GM23248 (cell line): ENCODE measurements around the gene FUT8. TPM values are rescaled to one million over a fixed set of nuclear protein-coding genes. Genes with fewer than 3 reads are reported as not detected.
A peak's percentile ranks its signal among the peaks of the same experiment; 100 is the strongest.

ENCODE experiments used
- DNase-seq: peaks from one replicate; pipeline ENCODE4 v3.0.0-alpha.2; 2015
- H2AFZ ChIP-seq: fragments of 200-600 bp; sonication (generic); 2 replicates; pipeline ENCODE4 v1.6.1; 2016; ENCODE audit warnings: antibody characterized with exemption
- H3F3A ChIP-seq: fragments of 200-600 bp; sonication (generic); 2 replicates; pipeline ENCODE4 v1.6.1; 2016; ENCODE audit warnings: mild to moderate bottlenecking, antibody characterized with exemption, mixed run types; ENCODE audit not compliant: insufficient read depth
- H3K27ac ChIP-seq: fragments of 200-600 bp; sonication (generic); 2 replicates; pipeline ENCODE4 v1.5.1; 2016; ENCODE audit warnings: mild to moderate bottlenecking
- H3K27me3 ChIP-seq: fragments of 200-600 bp; sonication (generic); replicated peaks from 2 replicates; pipeline ENCODE4 v1.6.1; 2016; ENCODE audit warnings: mild to moderate bottlenecking; ENCODE audit not compliant: insufficient read depth
- H3K36me3 ChIP-seq: fragments of 200-600 bp; sonication (generic); 2 replicates; pipeline ENCODE4 v1.6.1; 2016; ENCODE audit warnings: low read depth, mild to moderate bottlenecking
- H3K4me1 ChIP-seq: fragments of 200-600 bp; sonication (generic); 2 replicates; pipeline ENCODE4 v1.6.1; 2016; ENCODE audit warnings: mild to moderate bottlenecking; ENCODE audit not compliant: insufficient read depth
- H3K4me2 ChIP-seq: fragments of 200-600 bp; sonication (generic); one replicate; pipeline ENCODE4 v1.6.1; 2016; ENCODE audit warnings: mild to moderate bottlenecking; ENCODE audit not compliant: unreplicated experiment
- H3K4me3 ChIP-seq: fragments of 200-600 bp; sonication (generic); 2 replicates; pipeline ENCODE4 v1.5.1; 2016; ENCODE audit warnings: mild to moderate bottlenecking
- H3K79me2 ChIP-seq: fragments of 200-600 bp; sonication (generic); 2 replicates; pipeline ENCODE4 v1.6.1; 2016; ENCODE audit warnings: mild to moderate bottlenecking; ENCODE audit not compliant: insufficient read depth
- H3K9ac ChIP-seq: fragments of 200-600 bp; sonication (generic); 2 replicates; pipeline ENCODE4 v1.6.1; 2016; ENCODE audit warnings: mild to moderate bottlenecking
- H3K9me2 ChIP-seq: fragments of 200-600 bp; sonication (generic); 2 replicates; pipeline ENCODE4 v1.6.1; 2016; ENCODE audit warnings: mixed run types, mild to moderate bottlenecking, moderate library complexity; ENCODE audit not compliant: insufficient read depth
- H3K9me3 ChIP-seq: fragments of 200-600 bp; sonication (generic); one replicate; pipeline ENCODE4 v1.6.1; 2017; ENCODE audit warnings: low read depth
- H4K20me1 ChIP-seq: fragments of 200-600 bp; sonication (generic); 2 replicates; pipeline ENCODE4 v1.6.0; 2016; ENCODE audit not compliant: insufficient read depth
- EZH2 ChIP-seq: fragments of 200-600 bp; sonication (generic); IDR thresholded peaks from 2 replicates; pipeline ENCODE4 v1.6.1; 2018; ENCODE audit warnings: antibody characterized with exemption, mild to moderate bottlenecking; ENCODE audit not compliant: insufficient read depth, poor library complexity, severe bottlenecking
- EZH2phosphoT487 ChIP-seq: fragments of 200-600 bp; sonication (generic); IDR thresholded peaks from 2 replicates; pipeline ENCODE4 v1.6.1; 2018; ENCODE audit warnings: antibody characterized with exemption, moderate library complexity, mild to moderate bottlenecking, low read depth; ENCODE audit not compliant: insufficient read depth
- WGBS, 2 experiments: methylation state at CpG; one replicate each; pipeline ENCODE4 v1.1.6; 2015 to 2017; ENCODE audit warnings: low lambda C conversion rate in 2 of 2, low coverage in 1 of 2; ENCODE audit errors: missing lambda C conversion rate in 2 of 2; 5-methylcytosine and 5-hydroxymethylcytosine counted together
- in situ Hi-C: fragments of 300-500 bp; cut with MboI; formaldehyde crosslinking; loops from 2 replicates; pipeline ENCODE4 v1.15.0; 2020
- polyA plus RNA-seq: library from polyadenylated mRNA; unstranded; fragments of >200 nt; fragmentation: Nextera tagmentation; extraction: Ambion mirVana; gene quantifications from 2 replicates; pipeline ENCODE4 v1.2.1, GENCODE V29; 2016
- total RNA-seq: library from RNA; depleted of rRNA; stranded (reverse); fragments of >200 nt; shearing (Covaris generic); gene quantifications from 2 replicates; pipeline ENCODE4 v1.2.3, GENCODE V29; 2014

Gene FUT8
- total and polyA plus RNA-seq, 2 experiments from 2014 or later = 40.0 to 60.6 TPM

DNA sequence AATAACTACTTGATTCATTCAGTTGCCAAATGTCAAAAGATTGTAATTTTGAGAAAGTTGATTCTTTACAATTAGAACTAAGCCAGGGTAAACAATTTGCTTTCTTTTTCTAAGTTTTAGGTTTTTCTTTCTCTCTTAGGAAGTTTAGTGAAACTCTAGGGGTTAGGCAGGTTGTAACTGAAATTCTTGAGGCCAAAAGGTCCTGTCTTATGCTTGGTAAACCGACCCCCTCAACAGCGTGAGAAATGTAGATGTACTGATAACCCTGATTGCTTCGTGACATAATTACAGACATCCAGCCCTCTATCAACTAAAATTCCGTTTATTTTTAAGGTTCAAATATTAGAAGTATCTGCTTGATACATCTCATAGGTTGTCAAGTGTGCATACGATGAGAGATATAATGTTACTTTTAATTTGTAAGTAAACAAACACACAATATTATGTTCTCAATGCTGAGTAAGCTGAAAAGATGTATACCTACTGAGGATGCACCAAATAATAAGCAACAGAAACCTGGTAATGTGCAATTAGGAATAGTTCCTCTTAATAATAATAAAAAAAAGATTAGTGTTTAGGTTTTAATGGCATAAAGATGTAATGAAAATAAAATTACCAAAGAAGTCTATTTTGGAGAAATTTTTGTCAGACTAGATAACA, 7.2 kb downstream of the FUT8 start:
- no peaks in the 10 kb centered on the region for H3K9me3 ChIP-seq
- no peak for DNase-seq
- H3K79me2 ChIP-seq = peaks cover 93% of the 10 kb centered on the region
- 67 to 70% methylated on average over 5 of the region's 5 CpGs for WGBS, 2 experiments
- no peak overlapping the region for H2AFZ ChIP-seq
- H3K9me2 ChIP-seq = no peaks in the 10 kb centered on the region
- peaks cover 21% of the 10 kb centered on the region for H3F3A ChIP-seq
- no peaks in the 10 kb centered on the region for H3K36me3 ChIP-seq
- no peak for TF ChIP-seq EZH2
- TF ChIP-seq EZH2phosphoT487 = no peak
- H3K4me2 ChIP-seq = no peak overlapping the region
- no peaks in the 10 kb centered on the region for H3K27me3 ChIP-seq
- no peaks in the 10 kb centered on the region for H4K20me1 ChIP-seq
- H3K9ac ChIP-seq = no peak overlapping the region
- in situ Hi-C loops = loop anchor here (10.0 to 25.0 kb wide), 3 partner anchors 405 to 643 kb away; no protein-coding TSS in a partner anchor
- peaks cover 20% of the 10 kb centered on the region for H3K4me1 ChIP-seq
- H3K4me3 ChIP-seq = no peak overlapping the region
- no peak overlapping the region for H3K27ac ChIP-seq

DNA sequence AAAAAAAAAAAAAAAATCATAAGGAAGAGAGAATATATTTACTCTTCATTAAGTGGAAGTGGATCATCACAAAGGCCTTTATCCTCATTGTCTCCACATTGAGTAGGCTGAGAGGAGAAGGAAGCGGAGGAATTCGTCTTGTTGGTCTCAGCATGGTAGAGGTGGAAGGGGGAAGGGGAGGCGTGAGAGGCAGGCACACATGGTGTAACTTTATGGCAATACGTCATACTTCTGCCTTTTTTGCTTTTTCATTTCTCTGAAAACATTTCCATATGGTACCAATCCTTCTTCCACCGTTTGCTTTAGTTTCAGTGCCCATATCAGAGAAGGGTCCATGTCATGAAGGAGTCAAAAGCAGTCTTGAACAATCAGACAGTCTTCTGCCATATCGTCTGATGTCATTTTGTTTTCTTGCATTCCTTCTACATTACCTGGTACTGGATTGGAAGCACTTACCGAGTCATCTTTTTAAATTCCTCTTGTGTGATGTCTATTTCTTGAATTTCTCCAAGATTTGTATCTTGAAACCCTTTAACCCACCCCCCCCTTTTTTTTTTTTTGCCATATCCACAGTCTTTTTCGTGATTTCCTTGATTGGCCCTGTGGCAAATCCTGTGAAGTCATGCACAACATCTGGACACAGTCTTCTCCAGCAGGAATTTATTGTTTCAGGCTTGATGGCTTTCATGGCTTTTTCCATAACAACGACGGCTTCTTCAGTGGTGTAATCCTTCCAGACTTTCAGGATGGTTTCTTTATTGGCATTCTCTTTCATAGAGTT, 8.9 kb downstream of the FUT8 start:
- Histone ChIP-seq H3K4me1 (peaks cover 19% of the 10 kb centered on the region), H3K79me2 (peaks cover 93% of the 10 kb centered on the region), H3K9ac (peak overlapping the region; percentile 67), H3K36me3 (no peaks in the 10 kb centered on the region), H3K4me2 (peak overlapping the region; percentile 88), H2AFZ (peak overlapping the region; percentile 82), H3K27ac (peak overlapping the region; percentile 90), H3K4me3 (peak overlapping the region; percentile 58), H3K9me3 (no peaks in the 10 kb centered on the region), H4K20me1 (no peaks in the 10 kb centered on the region), H3K9me2 (no peaks in the 10 kb centered on the region), H3K27me3 (no peaks in the 10 kb centered on the region), H3F3A (peaks cover 20% of the 10 kb centered on the region)
- 12 to 13% methylated on average over 10 of the region's 10 CpGs for WGBS, 2 experiments
- TF ChIP-seq EZH2 (no peak), EZH2phosphoT487 (no peak)
- in situ Hi-C loops = loop anchor here (10.0 to 25.0 kb wide), 3 partner anchors 403 to 641 kb away; no protein-coding TSS in a partner anchor
- peak; percentile 89 for DNase-seq

DNA sequence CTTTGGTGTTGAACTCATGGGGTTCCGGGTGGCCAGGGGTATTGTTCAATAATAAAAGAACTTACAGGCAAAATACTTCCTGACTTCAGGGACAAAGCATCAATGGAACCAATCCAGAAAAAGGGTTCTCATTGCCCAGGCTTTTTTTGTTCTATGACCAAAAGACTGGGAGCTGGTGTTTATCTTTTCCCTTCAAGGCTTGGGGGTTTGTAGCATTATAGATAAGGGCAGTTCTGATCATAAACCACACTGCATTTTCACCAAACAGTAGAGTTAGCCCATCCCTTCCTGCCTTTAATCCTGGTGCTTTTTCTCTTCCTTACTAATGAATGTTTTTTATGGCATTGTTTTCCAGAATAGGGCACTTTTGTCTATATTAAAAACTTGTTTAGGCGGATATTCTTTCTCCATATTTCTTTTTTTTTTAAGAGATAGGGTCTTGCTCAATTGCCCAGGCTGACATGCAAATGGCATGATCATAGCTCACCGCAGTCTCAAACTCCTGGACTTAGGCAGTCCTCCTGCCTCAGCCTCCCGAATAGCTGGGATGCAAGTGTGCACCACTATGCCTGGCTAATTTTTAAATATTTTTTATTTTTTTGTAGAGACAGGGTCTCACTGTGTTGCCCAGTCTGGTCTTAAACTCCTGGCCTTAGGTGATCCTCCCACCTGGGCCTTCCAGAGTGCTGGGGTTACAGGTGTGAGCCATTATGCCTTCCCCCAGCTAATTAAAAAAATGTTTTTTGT, 9.7 kb downstream of the FUT8 start:
- Histone ChIP-seq H3K79me2 (peaks cover 93% of the 10 kb centered on the region), H3K9me2 (no peaks in the 10 kb centered on the region), H3K27me3 (no peaks in the 10 kb centered on the region), H3K36me3 (no peaks in the 10 kb centered on the region), H3K4me3 (peak overlapping the region; percentile 58), H3K4me2 (peak overlapping the region; percentile 88), H3K9me3 (no peaks in the 10 kb centered on the region), H3K4me1 (peaks cover 19% of the 10 kb centered on the region), H4K20me1 (no peaks in the 10 kb centered on the region), H3K9ac (peak overlapping the region; percentile 67), H3K27ac (peak overlapping the region; percentile 90), H2AFZ (peak overlapping the region; percentile 82), H3F3A (peaks cover 20% of the 10 kb centered on the region)
- TF ChIP-seq EZH2phosphoT487 (no peak), EZH2 (no peak)
- in situ Hi-C loops = loop anchor here (10.0 to 25.0 kb wide), 3 partner anchors 403 to 640 kb away; no protein-coding TSS in a partner anchor
- WGBS, 2 experiments = 71 to 73% methylated on average over 4 of the region's 4 CpGs
- DNase-seq = no peak

DNA sequence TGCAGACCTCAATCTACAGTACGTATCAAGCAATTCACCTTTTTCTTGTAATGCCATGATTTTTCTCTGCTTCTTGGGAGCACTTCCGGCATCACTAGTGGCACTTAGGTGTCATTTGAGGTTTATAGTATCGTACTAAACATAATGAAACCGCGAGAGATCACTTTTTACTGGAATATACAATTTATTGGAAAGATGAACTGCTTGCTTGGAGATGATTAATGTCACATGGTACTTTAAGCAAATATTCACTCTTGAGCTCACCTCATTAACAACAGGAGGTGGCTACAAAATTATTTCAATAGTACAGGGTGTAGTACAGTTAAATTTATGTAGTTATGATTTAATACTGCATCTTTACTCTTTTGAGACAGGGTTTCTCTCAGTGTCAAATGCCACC, 11.5 kb downstream of the FUT8 start:
- 97 to 98% methylated on average over 5 of the region's 5 CpGs for WGBS, 2 experiments
- in situ Hi-C loops = loop anchor here (10.0 to 25.0 kb wide), 3 partner anchors 401 to 638 kb away; no protein-coding TSS in a partner anchor
- Histone ChIP-seq H3K9ac (no peak overlapping the region), H3K36me3 (no peaks in the 10 kb centered on the region), H3K79me2 (peaks cover 93% of the 10 kb centered on the region), H3K4me1 (peaks cover 19% of the 10 kb centered on the region), H3K27ac (no peak overlapping the region), H3F3A (peaks cover 20% of the 10 kb centered on the region), H4K20me1 (no peaks in the 10 kb centered on the region), H3K9me3 (no peaks in the 10 kb centered on the region), H3K4me2 (no peak overlapping the region), H3K9me2 (no peaks in the 10 kb centered on the region), H2AFZ (no peak overlapping the region), H3K27me3 (no peaks in the 10 kb centered on the region), H3K4me3 (no peak overlapping the region)
- DNase-seq = no peak
- TF ChIP-seq EZH2 (no peak), EZH2phosphoT487 (no peak)
